OCI-LY3 (cell line): ENCODE measurements around the gene PACSIN2.

ENCODE experiments used
- H2AFZ ChIP-seq: fragments of 200-600, 300-600 bp; shearing (Covaris generic); 2 replicates; pipeline ENCODE4 v1.6.0; 2014; ENCODE audit warnings: antibody characterized with exemption, low read depth, low read length
- H3K27ac ChIP-seq: fragments of 200-600, 300-600 bp; sonication (generic); 2 replicates; pipeline ENCODE4 v1.5.1; 2014; ENCODE audit warnings: mild to moderate bottlenecking, low read length, moderate library complexity, mixed read lengths
- H3K27me3 ChIP-seq: fragments of 200-600, 300-600 bp; sonication (generic); 2 replicates; pipeline ENCODE4 v1.6.1; 2014; ENCODE audit warnings: low read depth, low read length, mixed read lengths
- H3K36me3 ChIP-seq: fragments of 200-600, 300-600 bp; sonication (generic); replicated peaks from 2 replicates; pipeline ENCODE3; 2014; ENCODE audit warnings: low read depth, low read length, mixed read lengths
- H3K4me1 ChIP-seq: fragments of 300-600, 200-600 bp; sonication (generic); 2 replicates; pipeline ENCODE4 v1.6.1; 2014; ENCODE audit warnings: low read length, mixed read lengths
- H3K4me2 ChIP-seq: fragments of 200-600, 300-600 bp; sonication (generic); 2 replicates; pipeline ENCODE4 v1.6.1; 2014; ENCODE audit warnings: low read length, mixed read lengths
- H3K4me3 ChIP-seq: fragments of 300-600, 200-600 bp; sonication (generic); 2 replicates; pipeline ENCODE4 v1.5.1; 2014; ENCODE audit warnings: antibody characterized with exemption, mild to moderate bottlenecking, low read length, moderate library complexity
- H3K79me2 ChIP-seq: fragments of 300-600, 200-600 bp; shearing (Covaris generic); 2 replicates; pipeline ENCODE4 v1.6.1; 2014; ENCODE audit warnings: mild to moderate bottlenecking, low read length, mixed read lengths
- H3K9ac ChIP-seq: fragments of 300-600, 200-600 bp; shearing (Covaris generic); 2 replicates; pipeline ENCODE4 v1.6.0; 2014; ENCODE audit warnings: mild to moderate bottlenecking, low read length, moderate library complexity
- H3K9me3 ChIP-seq: fragments of 200-600, 300-600 bp; shearing (Covaris generic); 2 replicates; pipeline ENCODE4 v1.6.1; 2014; ENCODE audit warnings: low read length, mixed read lengths; ENCODE audit not compliant: insufficient read depth
- H4K20me1 ChIP-seq: fragments of 200-600, 300-600 bp; sonication (generic); 2 replicates; pipeline ENCODE4 v1.6.1; 2016; ENCODE audit warnings: low read length, mixed read lengths; ENCODE audit not compliant: insufficient read depth
- CTCF ChIP-seq: fragments of 200-600, 300-600 bp; sonication (generic); IDR thresholded peaks from 2 replicates; pipeline ENCODE4 v1.5.1; 2014; ENCODE audit warnings: antibody characterized with exemption, low read length, low read depth
- EZH2phosphoT487 ChIP-seq: fragments of 200-600 bp; shearing (Covaris generic); IDR thresholded peaks from 2 replicates; pipeline ENCODE4 v1.6.1; 2018; ENCODE audit warnings: antibody characterized with exemption, mixed run types, low read depth

Gene PACSIN2

GRCh38 chr22:43004362-43005035 lies 10.4 kb downstream of the PACSIN2 start:
- Histone ChIP-seq H3K4me1 (peaks cover 34% of the 10 kb centered on the region), H3K79me2 (peaks cover 98% of the 10 kb centered on the region), H3K27ac (no peak overlapping the region), H3K4me3 (no peak overlapping the region), H2AFZ (no peak overlapping the region), H3K27me3 (no peaks in the 10 kb centered on the region), H3K4me2 (no peak overlapping the region), H3K36me3 (no peaks in the 10 kb centered on the region), H3K9me3 (no peaks in the 10 kb centered on the region), H4K20me1 (peaks cover 81% of the 10 kb centered on the region), H3K9ac (no peak overlapping the region)
- TF ChIP-seq EZH2phosphoT487 (no peak), CTCF (no peak)

- no peak overlapping the region for H2AFZ ChIP-seq
- peaks cover 45% of the 10 kb centered on the region for H3K4me1 ChIP-seq
- no peak overlapping the region for H3K27ac ChIP-seq
- peaks cover 74% of the 10 kb centered on the region for H4K20me1 ChIP-seq
- H3K4me2 ChIP-seq = peak overlapping the region; percentile 67
- no peaks in the 10 kb centered on the region for H3K27me3 ChIP-seq
- no peak overlapping the region for H3K9ac ChIP-seq
- no peak overlapping the region for H3K4me3 ChIP-seq
- TF ChIP-seq CTCF (no peak), EZH2phosphoT487 (no peak)
- no peaks in the 10 kb centered on the region for H3K9me3 ChIP-seq
- H3K79me2 ChIP-seq = peaks cover 96% of the 10 kb centered on the region
- H3K36me3 ChIP-seq = no peaks in the 10 kb centered on the region
Observed at GRCh38 chr22:43002202-43002586, 12.8 kb downstream of the PACSIN2 start.

GRCh38 chr22:43001271-43002201 lies 13.4 kb downstream of the PACSIN2 start:
- Histone ChIP-seq H3K4me2 (peak overlapping the region; percentile 67), H3K9ac (no peak overlapping the region), H3K27ac (peak overlapping the region; percentile 58)

More at GRCh38 chr22:43001271-43002201, 13.4 kb downstream of the PACSIN2 start:
- Histone ChIP-seq H2AFZ (no peak overlapping the region), H3K36me3 (no peaks in the 10 kb centered on the region), H3K4me1 (peaks cover 45% of the 10 kb centered on the region), H3K4me3 (peak overlapping the region; percentile 51), H4K20me1 (peaks cover 68% of the 10 kb centered on the region), H3K9me3 (no peaks in the 10 kb centered on the region), H3K27me3 (no peaks in the 10 kb centered on the region), H3K79me2 (peaks cover 97% of the 10 kb centered on the region)
- TF ChIP-seq CTCF (no peak), EZH2phosphoT487 (no peak)
